Measurements from ENCODE around the gene ARID2.

DNA sequence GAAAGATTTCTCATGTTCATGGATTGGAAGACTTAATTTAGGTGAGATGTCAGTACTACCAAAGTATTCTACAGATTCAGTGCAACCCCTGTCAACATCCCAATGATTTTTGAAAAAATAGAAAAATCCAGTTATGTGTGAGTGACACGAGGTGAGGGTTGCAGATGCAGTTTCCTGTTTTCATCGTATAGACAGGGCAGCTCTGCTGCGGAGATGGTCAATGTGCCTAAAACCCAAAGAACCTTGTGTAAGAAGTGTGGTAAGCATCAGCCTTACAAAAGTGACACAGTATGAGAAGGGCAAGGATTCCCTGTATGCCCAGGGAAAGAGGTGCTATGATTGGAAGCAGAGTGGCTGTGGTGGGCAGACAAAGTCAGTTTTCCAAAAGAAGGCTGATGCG, 166.5 kb downstream of the ARID2 start:
- TF ChIP-seq, protein P1, sequence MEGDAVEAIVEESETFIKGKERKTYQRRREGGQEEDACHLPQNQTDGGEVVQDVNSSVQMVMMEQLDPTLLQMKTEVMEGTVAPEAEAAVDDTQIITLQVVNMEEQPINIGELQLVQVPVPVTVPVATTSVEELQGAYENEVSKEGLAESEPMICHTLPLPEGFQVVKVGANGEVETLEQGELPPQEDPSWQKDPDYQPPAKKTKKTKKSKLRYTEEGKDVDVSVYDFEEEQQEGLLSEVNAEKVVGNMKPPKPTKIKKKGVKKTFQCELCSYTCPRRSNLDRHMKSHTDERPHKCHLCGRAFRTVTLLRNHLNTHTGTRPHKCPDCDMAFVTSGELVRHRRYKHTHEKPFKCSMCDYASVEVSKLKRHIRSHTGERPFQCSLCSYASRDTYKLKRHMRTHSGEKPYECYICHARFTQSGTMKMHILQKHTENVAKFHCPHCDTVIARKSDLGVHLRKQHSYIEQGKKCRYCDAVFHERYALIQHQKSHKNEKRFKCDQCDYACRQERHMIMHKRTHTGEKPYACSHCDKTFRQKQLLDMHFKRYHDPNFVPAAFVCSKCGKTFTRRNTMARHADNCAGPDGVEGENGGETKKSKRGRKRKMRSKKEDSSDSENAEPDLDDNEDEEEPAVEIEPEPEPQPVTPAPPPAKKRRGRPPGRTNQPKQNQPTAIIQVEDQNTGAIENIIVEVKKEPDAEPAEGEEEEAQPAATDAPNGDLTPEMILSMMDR (IDR thresholded peaks at IDR 0.05): no peak
- TF ChIP-seq POLR2A (IDR thresholded peaks at IDR 0.05) (no peak), EP300 (IDR thresholded peaks at IDR 0.05) (no peak), POLR2AphosphoS5 (IDR thresholded peaks at IDR 0.05) (no peak)
